Suprapubic skin (tissue), 3 donors: ENCODE measurements around the gene ADGRD1.

ENCODE experiments used
- CTCF ChIP-seq, 2 donors: fragments of 200-600 bp in 1 of 2; fragments of 450-650 bp in 1 of 2; sonication (generic) in 1 of 2; IDR thresholded peaks; one replicate each; pipeline ENCODE4 v1.5.1; 2016 to 2019; ENCODE audit warnings: antibody characterized with exemption in 2 of 2, mild to moderate bottlenecking in 1 of 2, moderate library complexity in 1 of 2
- POLR2A ChIP-seq, 2 donors: fragments of 450-650 bp; IDR thresholded peaks; one replicate each; pipeline ENCODE4 v1.6.1; 2017; ENCODE audit warnings: antibody characterized with exemption in 2 of 2, mild to moderate bottlenecking in 2 of 2, moderate library complexity in 2 of 2

- TF ChIP-seq CTCF (IDR thresholded peaks at IDR 0.05) (no peak), POLR2A (IDR thresholded peaks at IDR 0.05) (no peak)
These were observed 177.5 kb downstream of the ADGRD1 start for GRCh38 chr12:131131077-131131807.
